ENCODE results near the gene CTLA4. TPM values are rescaled to one million over a fixed set of nuclear protein-coding genes. Genes with fewer than 3 reads are reported as not detected.

Gene CTLA4
- total and polyA plus RNA-seq, 2 experiments from 2014 or later: not detected

- no peaks in the 10 kb centered on the region for H4K20me1 ChIP-seq (ENCODE audit: insufficient read depth)
- H3K27me3 ChIP-seq (replicated peaks; ENCODE audit: insufficient read depth): no peaks in the 10 kb centered on the region
- H3F3A ChIP-seq (ENCODE audit: insufficient read depth): no peaks in the 10 kb centered on the region
- DNase-seq: no peak
- no peak overlapping the region for H2AFZ ChIP-seq
- H3K9me2 ChIP-seq (ENCODE audit: insufficient read depth): no peaks in the 10 kb centered on the region
- 84 to 87% methylated on average over 6 of the region's 6 CpGs for WGBS, 2 experiments (ENCODE audit: low coverage in 1 of 2, low lambda C conversion rate in 2 of 2, missing lambda C conversion rate in 2 of 2)
- in situ Hi-C loops (cut with MboI): loop anchor here (25.0 kb wide), 1 partner anchor 335 kb away; no protein-coding TSS in a partner anchor
- no peaks in the 10 kb centered on the region for H3K79me2 ChIP-seq (ENCODE audit: insufficient read depth)
- H3K4me1 ChIP-seq (ENCODE audit: insufficient read depth): no peaks in the 10 kb centered on the region
- no peak overlapping the region for H3K9ac ChIP-seq
- H3K36me3 ChIP-seq (ENCODE audit: low read depth): no peaks in the 10 kb centered on the region
- H3K9me3 ChIP-seq (ENCODE audit: low read depth): no peaks in the 10 kb centered on the region
- no peak overlapping the region for H3K4me2 ChIP-seq (ENCODE audit: unreplicated experiment)
- H3K4me3 ChIP-seq: no peak overlapping the region
- no peak overlapping the region for H3K27ac ChIP-seq
- no peak for TF ChIP-seq EZH2 (IDR thresholded peaks at IDR 0.05; ENCODE audit: insufficient read depth, poor library complexity, severe bottlenecking)
- no peak for TF ChIP-seq EZH2phosphoT487 (IDR thresholded peaks at IDR 0.05; ENCODE audit: insufficient read depth, low read depth)
Observed at GRCh38 chr2:203822240-203822639, 45.3 kb upstream of the CTLA4 start.

- H3K4me2 ChIP-seq (ENCODE audit: unreplicated experiment): no peak overlapping the region
- TF ChIP-seq EZH2 (IDR thresholded peaks at IDR 0.05; ENCODE audit: insufficient read depth, poor library complexity, severe bottlenecking): no peak
- no peaks in the 10 kb centered on the region for H3F3A ChIP-seq (ENCODE audit: insufficient read depth)
- no peaks in the 10 kb centered on the region for H3K79me2 ChIP-seq (ENCODE audit: insufficient read depth)
- H3K4me1 ChIP-seq (ENCODE audit: insufficient read depth): no peaks in the 10 kb centered on the region
- H4K20me1 ChIP-seq (ENCODE audit: insufficient read depth): no peaks in the 10 kb centered on the region
- H3K9me3 ChIP-seq (ENCODE audit: low read depth): no peaks in the 10 kb centered on the region
- 92 to 95% methylated on average over 3 of the region's 3 CpGs for WGBS, 2 experiments (ENCODE audit: low coverage in 1 of 2, low lambda C conversion rate in 2 of 2, missing lambda C conversion rate in 2 of 2)
- no peak for DNase-seq
- H3K4me3 ChIP-seq: no peak overlapping the region
- H3K36me3 ChIP-seq (ENCODE audit: low read depth): no peaks in the 10 kb centered on the region
- no peaks in the 10 kb centered on the region for H3K9me2 ChIP-seq (ENCODE audit: insufficient read depth)
- H2AFZ ChIP-seq: no peak overlapping the region
- in situ Hi-C loops (cut with MboI): loop anchor here (25.0 kb wide), 1 partner anchor 336 kb away; no protein-coding TSS in a partner anchor
- no peaks in the 10 kb centered on the region for H3K27me3 ChIP-seq (replicated peaks; ENCODE audit: insufficient read depth)
- H3K9ac ChIP-seq: no peak overlapping the region
- no peak overlapping the region for H3K27ac ChIP-seq
Observed at GRCh38 chr2:203823173-203823572, 44.4 kb upstream of the CTLA4 start.

- in situ Hi-C loops (cut with MboI): loop anchor here (25.0 kb wide), 1 partner anchor 337 kb away; no protein-coding TSS in a partner anchor
- Histone ChIP-seq H3K9me3 (ENCODE audit: low read depth) (no peaks in the 10 kb centered on the region), H3K4me3 (no peak overlapping the region), H2AFZ (no peak overlapping the region), H3K36me3 (ENCODE audit: low read depth) (no peaks in the 10 kb centered on the region), H3K4me2 (ENCODE audit: unreplicated experiment) (no peak overlapping the region), H3K27me3 (replicated peaks; ENCODE audit: insufficient read depth) (no peaks in the 10 kb centered on the region), H3K79me2 (ENCODE audit: insufficient read depth) (no peaks in the 10 kb centered on the region), H3K4me1 (ENCODE audit: insufficient read depth) (no peaks in the 10 kb centered on the region), H3K9ac (no peak overlapping the region), H3F3A (ENCODE audit: insufficient read depth) (no peaks in the 10 kb centered on the region), H3K27ac (no peak overlapping the region), H4K20me1 (ENCODE audit: insufficient read depth) (no peaks in the 10 kb centered on the region), H3K9me2 (ENCODE audit: insufficient read depth) (no peaks in the 10 kb centered on the region)
- DNase-seq: no peak
- TF ChIP-seq EZH2 (IDR thresholded peaks at IDR 0.05; ENCODE audit: insufficient read depth, poor library complexity, severe bottlenecking): no peak
- no peak for TF ChIP-seq EZH2phosphoT487 (IDR thresholded peaks at IDR 0.05; ENCODE audit: insufficient read depth, low read depth)
- 76 to 79% methylated on average over 4 of the region's 4 CpGs for WGBS, 2 experiments (ENCODE audit: low coverage in 1 of 2, low lambda C conversion rate in 2 of 2, missing lambda C conversion rate in 2 of 2)
Observed at GRCh38 chr2:203824057-203824456, 43.5 kb upstream of the CTLA4 start.

- in situ Hi-C loops (cut with MboI): loop anchor here (25.0 kb wide), 1 partner anchor 337 kb away; no protein-coding TSS in a partner anchor
Observed at GRCh38 chr2:203824603-203825002, 43.0 kb upstream of the CTLA4 start.

GRCh38 chr2:203826704-203827103 is 40.9 kb upstream of the CTLA4 start:
- no peak overlapping the region for H3K27ac ChIP-seq
- no peak overlapping the region for H3K4me3 ChIP-seq
- H3K9ac ChIP-seq: no peak overlapping the region
- no peaks in the 10 kb centered on the region for H3K9me3 ChIP-seq (ENCODE audit: low read depth)
- H3K9me2 ChIP-seq (ENCODE audit: insufficient read depth): no peaks in the 10 kb centered on the region
- no peaks in the 10 kb centered on the region for H3K4me1 ChIP-seq (ENCODE audit: insufficient read depth)
- no peak for DNase-seq
- no peak overlapping the region for H3K4me2 ChIP-seq (ENCODE audit: unreplicated experiment)
- TF ChIP-seq EZH2 (IDR thresholded peaks at IDR 0.05; ENCODE audit: insufficient read depth, poor library complexity, severe bottlenecking) (no peak), EZH2phosphoT487 (IDR thresholded peaks at IDR 0.05; ENCODE audit: insufficient read depth, low read depth) (no peak)
- no peaks in the 10 kb centered on the region for H3F3A ChIP-seq (ENCODE audit: insufficient read depth)
- no peaks in the 10 kb centered on the region for H3K79me2 ChIP-seq (ENCODE audit: insufficient read depth)
- H3K36me3 ChIP-seq (ENCODE audit: low read depth): no peaks in the 10 kb centered on the region
- H2AFZ ChIP-seq: no peak overlapping the region
- no peaks in the 10 kb centered on the region for H3K27me3 ChIP-seq (replicated peaks; ENCODE audit: insufficient read depth)
- in situ Hi-C loops (cut with MboI): no loop called here
- 93 to 96% methylated on average over 1 of the region's 1 CpG for WGBS, 2 experiments (ENCODE audit: low coverage in 1 of 2, low lambda C conversion rate in 2 of 2, missing lambda C conversion rate in 2 of 2)
- no peaks in the 10 kb centered on the region for H4K20me1 ChIP-seq (ENCODE audit: insufficient read depth)

More at GRCh38 chr2:203824603-203825002, 43.0 kb upstream of the CTLA4 start:
- H3K4me2 ChIP-seq (ENCODE audit: unreplicated experiment): no peak overlapping the region
- no peak for DNase-seq
- no peaks in the 10 kb centered on the region for H3K79me2 ChIP-seq (ENCODE audit: insufficient read depth)
- H3K27ac ChIP-seq: no peak overlapping the region
- H3K4me1 ChIP-seq (ENCODE audit: insufficient read depth): no peaks in the 10 kb centered on the region
- H3K9ac ChIP-seq: no peak overlapping the region
- no peaks in the 10 kb centered on the region for H3F3A ChIP-seq (ENCODE audit: insufficient read depth)
- H3K4me3 ChIP-seq: no peak overlapping the region
- H3K9me3 ChIP-seq (ENCODE audit: low read depth): no peaks in the 10 kb centered on the region
- WGBS, 2 experiments (ENCODE audit: low coverage in 1 of 2, low lambda C conversion rate in 2 of 2, missing lambda C conversion rate in 2 of 2): 66 to 69% methylated on average over 3 of the region's 3 CpGs
- TF ChIP-seq EZH2phosphoT487 (IDR thresholded peaks at IDR 0.05; ENCODE audit: insufficient read depth, low read depth) (no peak), EZH2 (IDR thresholded peaks at IDR 0.05; ENCODE audit: insufficient read depth, poor library complexity, severe bottlenecking) (no peak)
- H4K20me1 ChIP-seq (ENCODE audit: insufficient read depth): no peaks in the 10 kb centered on the region
- H3K36me3 ChIP-seq (ENCODE audit: low read depth): no peaks in the 10 kb centered on the region
- H3K27me3 ChIP-seq (replicated peaks; ENCODE audit: insufficient read depth): no peaks in the 10 kb centered on the region
- H2AFZ ChIP-seq: no peak overlapping the region
- no peaks in the 10 kb centered on the region for H3K9me2 ChIP-seq (ENCODE audit: insufficient read depth)
